ENCODE results near the gene SFMBT2. TPM values are rescaled to one million over a fixed set of nuclear protein-coding genes. Genes with fewer than 3 reads are reported as not detected.

SFMBT2 gene
- total RNA-seq, 3 donors from 2014 or later (not counting 1 experiment from before 2014, with no cell fraction given), result 50.4 to 70.4 (median 52.2) TPM

DNA sequence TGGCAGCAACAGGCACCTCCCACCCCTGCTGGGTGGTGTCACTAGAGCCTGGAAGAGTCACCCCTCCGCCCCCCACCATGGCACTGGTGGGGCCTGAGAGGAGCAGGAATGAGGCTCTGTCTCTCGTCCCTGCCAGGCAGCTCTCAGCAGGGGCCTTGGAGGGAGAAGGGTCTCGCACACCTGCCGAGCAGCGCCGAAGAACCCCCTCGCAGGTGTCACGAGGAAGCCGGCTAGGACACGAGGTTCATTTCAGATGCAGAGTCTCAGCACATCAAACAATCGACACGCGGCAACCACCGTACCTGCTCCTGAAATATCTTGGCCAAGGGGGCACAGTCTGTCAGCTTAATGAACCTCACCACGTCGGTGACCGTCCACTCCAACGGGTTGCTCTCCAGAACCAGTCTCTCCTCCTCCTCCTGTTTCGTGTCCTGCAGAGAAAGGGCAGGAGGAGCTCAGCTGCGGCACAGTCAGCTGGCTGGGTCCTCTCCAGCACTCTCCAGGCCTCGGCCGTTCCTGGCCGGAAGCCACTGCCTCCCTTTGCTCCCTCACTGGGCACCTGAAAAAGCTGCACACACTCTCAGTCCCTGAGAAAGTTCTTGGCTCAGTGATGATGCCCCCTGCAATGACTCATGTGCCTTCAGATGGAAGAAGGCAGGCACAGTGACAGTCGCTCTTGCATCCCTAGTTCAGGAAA lies 240.1 kb downstream of the SFMBT2 start:
- H3K27me3 Mint-ChIP-seq (ENCODE audit: low read depth in 2 of 2), result no peaks in the 10 kb centered on the region
- peaks cover 26% of the 10 kb centered on the region for H3K36me3 Mint-ChIP-seq
- no peaks in the 10 kb centered on the region for H3K4me1 ChIP-seq (ENCODE audit: control insufficient read depth, insufficient read depth, low read length)
- no peaks in the 10 kb centered on the region for H3K27me3 ChIP-seq (ENCODE audit: control insufficient read depth, insufficient read depth, low read length)
- WGBS (ENCODE audit: insufficient coverage), result 97% methylated on average over 24 of the region's 24 CpGs
- TF ChIP-seq, protein P1, sequence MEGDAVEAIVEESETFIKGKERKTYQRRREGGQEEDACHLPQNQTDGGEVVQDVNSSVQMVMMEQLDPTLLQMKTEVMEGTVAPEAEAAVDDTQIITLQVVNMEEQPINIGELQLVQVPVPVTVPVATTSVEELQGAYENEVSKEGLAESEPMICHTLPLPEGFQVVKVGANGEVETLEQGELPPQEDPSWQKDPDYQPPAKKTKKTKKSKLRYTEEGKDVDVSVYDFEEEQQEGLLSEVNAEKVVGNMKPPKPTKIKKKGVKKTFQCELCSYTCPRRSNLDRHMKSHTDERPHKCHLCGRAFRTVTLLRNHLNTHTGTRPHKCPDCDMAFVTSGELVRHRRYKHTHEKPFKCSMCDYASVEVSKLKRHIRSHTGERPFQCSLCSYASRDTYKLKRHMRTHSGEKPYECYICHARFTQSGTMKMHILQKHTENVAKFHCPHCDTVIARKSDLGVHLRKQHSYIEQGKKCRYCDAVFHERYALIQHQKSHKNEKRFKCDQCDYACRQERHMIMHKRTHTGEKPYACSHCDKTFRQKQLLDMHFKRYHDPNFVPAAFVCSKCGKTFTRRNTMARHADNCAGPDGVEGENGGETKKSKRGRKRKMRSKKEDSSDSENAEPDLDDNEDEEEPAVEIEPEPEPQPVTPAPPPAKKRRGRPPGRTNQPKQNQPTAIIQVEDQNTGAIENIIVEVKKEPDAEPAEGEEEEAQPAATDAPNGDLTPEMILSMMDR (IDR thresholded peaks at IDR 0.05), result no peak
- H3K4me1 Mint-ChIP-seq, result peaks cover 0 to 4% of the 10 kb centered on the region in 2 donors
- H3K27ac ChIP-seq (ENCODE audit: low read length), result no peak overlapping the region
- no peak overlapping the region for H3K4me3 ChIP-seq (ENCODE audit: low read length)
- H3K9me3 Mint-ChIP-seq, result peaks cover 0 to 3% of the 10 kb centered on the region in 2 donors
- intact Hi-C loops (cut with micrococcal nuclease), result no loop called here
- peaks cover 85% of the 10 kb centered on the region for H3K36me3 ChIP-seq (ENCODE audit: control insufficient read depth, insufficient read depth, low read length)
- no peak overlapping the region for H3K27ac Mint-ChIP-seq
- no peak overlapping the region for H3K4me3 Mint-ChIP-seq
- DNase-seq, result no peak
- no peaks in the 10 kb centered on the region for H3K9me3 ChIP-seq (ENCODE audit: control insufficient read depth, insufficient read depth, low read length)
- ATAC-seq, result no peak

DNA sequence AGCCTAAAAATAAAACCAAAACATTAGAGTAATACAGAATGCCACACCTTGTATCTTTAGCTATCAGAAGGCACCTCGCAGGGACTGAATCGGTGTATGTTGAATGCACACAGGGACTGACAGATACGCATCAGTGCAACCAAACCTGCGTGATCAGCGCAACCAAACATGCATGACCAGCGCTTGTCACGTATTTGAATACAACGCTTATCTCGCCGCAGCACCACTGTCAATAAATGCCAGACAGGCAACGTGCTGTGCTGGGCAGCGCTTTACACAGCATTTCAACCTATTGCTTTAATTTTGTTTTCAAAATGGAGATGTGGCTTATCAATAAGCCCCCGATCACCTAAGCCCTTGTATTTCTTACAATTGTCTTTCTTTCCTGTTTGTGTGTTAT lies 242.4 kb downstream of the SFMBT2 start:
- H3K4me1 ChIP-seq (ENCODE audit: control insufficient read depth, insufficient read depth, low read length), result no peaks in the 10 kb centered on the region
- peak overlapping the region in 1 of 2 donors; percentile 36 for H3K27ac Mint-ChIP-seq
- no peak overlapping the region for H3K4me3 Mint-ChIP-seq
- ATAC-seq (no peak), DNase-seq (no peak)
- H3K36me3 Mint-ChIP-seq, result peaks cover 15% of the 10 kb centered on the region
- 98% methylated on average over 13 of the region's 13 CpGs for WGBS (ENCODE audit: insufficient coverage)
- H3K4me3 ChIP-seq (ENCODE audit: low read length), result no peak overlapping the region
- H3K9me3 ChIP-seq (ENCODE audit: control insufficient read depth, insufficient read depth, low read length), result no peaks in the 10 kb centered on the region
- H3K27me3 Mint-ChIP-seq (ENCODE audit: low read depth in 2 of 2), result no peaks in the 10 kb centered on the region
- no peaks in the 10 kb centered on the region for H3K9me3 Mint-ChIP-seq
- H3K4me1 Mint-ChIP-seq, result peaks cover 0 to 8% of the 10 kb centered on the region in 2 donors
- H3K27ac ChIP-seq (ENCODE audit: low read length), result no peak overlapping the region
- no peaks in the 10 kb centered on the region for H3K27me3 ChIP-seq (ENCODE audit: control insufficient read depth, insufficient read depth, low read length)
- peaks cover 82% of the 10 kb centered on the region for H3K36me3 ChIP-seq (ENCODE audit: control insufficient read depth, insufficient read depth, low read length)
- intact Hi-C loops (cut with micrococcal nuclease), result no loop called here
- TF ChIP-seq, protein P1 (IDR thresholded peaks at IDR 0.05), result no peak

DNA sequence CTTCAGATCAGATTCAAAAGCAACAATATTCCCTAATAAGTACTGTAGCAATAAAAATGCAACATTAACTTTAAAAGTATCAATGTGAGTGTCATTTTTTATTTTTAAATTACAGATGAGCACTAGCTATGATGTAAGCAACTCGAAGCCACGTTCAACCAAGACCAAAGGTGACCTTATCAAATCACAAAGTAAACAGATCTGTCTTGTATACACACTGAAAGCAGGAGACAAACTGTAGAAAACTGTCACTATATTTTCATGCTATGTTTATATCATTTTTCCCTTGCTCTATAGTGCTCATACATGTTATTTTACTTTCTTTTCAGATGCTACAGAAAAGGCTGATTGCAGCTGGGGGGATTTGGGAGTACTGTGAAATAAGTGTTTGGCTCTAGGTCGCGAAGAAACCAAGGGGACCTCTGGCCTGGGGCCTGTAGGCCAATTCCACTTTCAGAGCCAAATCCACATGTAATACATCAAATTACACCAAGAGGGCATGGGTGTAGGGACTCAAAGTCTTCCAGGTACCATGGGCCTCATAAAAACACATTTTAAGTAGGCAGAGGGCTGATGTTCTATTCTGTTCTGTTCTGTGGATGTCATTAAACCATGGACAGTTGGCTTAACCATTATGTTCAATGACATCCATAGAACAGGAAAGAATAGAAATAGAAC lies 245.2 kb downstream of the SFMBT2 start:
- 95% methylated on average over 4 of the region's 4 CpGs for WGBS (ENCODE audit: insufficient coverage)
- peaks cover 0 to 8% of the 10 kb centered on the region in 2 donors for H3K4me1 Mint-ChIP-seq
- Histone ChIP-seq H3K4me3 (ENCODE audit: low read length) (no peak overlapping the region), H3K36me3 (ENCODE audit: control insufficient read depth, insufficient read depth, low read length) (peaks cover 82% of the 10 kb centered on the region), H3K4me1 (ENCODE audit: control insufficient read depth, insufficient read depth, low read length) (no peaks in the 10 kb centered on the region), H3K27me3 (ENCODE audit: control insufficient read depth, insufficient read depth, low read length) (no peaks in the 10 kb centered on the region), H3K27ac (ENCODE audit: low read length) (no peak overlapping the region), H3K9me3 (ENCODE audit: control insufficient read depth, insufficient read depth, low read length) (no peaks in the 10 kb centered on the region)
- DNase-seq (no peak), ATAC-seq (no peak)
- peaks cover 22% of the 10 kb centered on the region for H3K36me3 Mint-ChIP-seq
- H3K9me3 Mint-ChIP-seq, result no peaks in the 10 kb centered on the region
- no peaks in the 10 kb centered on the region for H3K27me3 Mint-ChIP-seq (ENCODE audit: low read depth in 2 of 2)
- H3K4me3 Mint-ChIP-seq, result no peak overlapping the region
- H3K27ac Mint-ChIP-seq, result peak overlapping the region in 1 of 2 donors; percentile 23
- TF ChIP-seq, protein P1 (IDR thresholded peaks at IDR 0.05), result no peak
- intact Hi-C loops (cut with micrococcal nuclease), result no loop called here

All from natural killer cell (primary cell).